Measurements from ENCODE around the gene MORC4.

- no peak for TF ChIP-seq CTCF (IDR thresholded peaks at IDR 0.05)
- TF ChIP-seq POLR2A (IDR thresholded peaks at IDR 0.05) = no peak
Measured at GRCh38 chrX:106899841-106900240, 100.2 kb downstream of the MORC4 start.

All from heart left ventricle (tissue), 13 donors.